Mucosa of gallbladder (tissue), 1 donor: ENCODE measurements around the gene CLECL1. TPM values are rescaled to one million over a fixed set of nuclear protein-coding genes. Genes with fewer than 3 reads are reported as not detected.
"Not testable (repeated sequence)": the region's sequence is repeated elsewhere in the genome, so short reads cannot be mapped to it uniquely, and the experiment has no call there.

Experiments used
- DNase-seq: peaks from one replicate; pipeline ENCODE4 v3.0.0-alpha.2; 2020; ENCODE audit warnings: low spot score
- total RNA-seq: library from RNA; stranded (reverse); gene quantifications from one replicate; pipeline ENCODE4 v1.2.1, GENCODE V29; 2021
- donor health status: DM: no; HTN: no; CAD: no.

The CLECL1 gene
- total RNA-seq, 1 donor from 2014 or later = 0.69 TPM

GRCh38 chr12:9719790-9720189 lies 13.1 kb downstream of the CLECL1 start:
- DNase-seq = no peak

- no peak for DNase-seq
Observed at GRCh38 chr12:9718968-9719367, 13.9 kb downstream of the CLECL1 start.

- DNase-seq = no peak
Observed at GRCh38 chr12:9717070-9717925, 15.6 kb downstream of the CLECL1 start.

- DNase-seq = not testable (repeated sequence)
Observed at GRCh38 chr12:9713032-9713558, 19.8 kb downstream of the CLECL1 start.

- no peak for DNase-seq
Observed at GRCh38 chr12:9711664-9712063, 21.2 kb downstream of the CLECL1 start.

- no peak for DNase-seq
Observed at GRCh38 chr12:9710584-9711375, 22.1 kb downstream of the CLECL1 start.

GRCh38 chr12:9708853-9709252 lies 24.0 kb downstream of the CLECL1 start:
- DNase-seq = no peak

GRCh38 chr12:9707864-9708808 lies 24.8 kb downstream of the CLECL1 start:
- DNase-seq = peak; percentile 57

GRCh38 chr12:9707356-9707755 lies 25.5 kb downstream of the CLECL1 start:
- no peak for DNase-seq

GRCh38 chr12:9706086-9706685 lies 26.7 kb downstream of the CLECL1 start:
- DNase-seq = no peak

GRCh38 chr12:9704561-9704960 lies 28.3 kb downstream of the CLECL1 start:
- not testable (repeated sequence) for DNase-seq

GRCh38 chr12:9702255-9702654 lies 30.6 kb downstream of the CLECL1 start:
- no peak for DNase-seq

GRCh38 chr12:9701380-9702154 lies 31.3 kb downstream of the CLECL1 start:
- no peak for DNase-seq

GRCh38 chr12:9700606-9700956 lies 32.3 kb downstream of the CLECL1 start:
- DNase-seq = no peak

- DNase-seq = no peak
Observed at GRCh38 chr12:9699898-9700605, 32.8 kb downstream of the CLECL1 start.

GRCh38 chr12:9699269-9699897 lies 33.5 kb downstream of the CLECL1 start:
- no peak for DNase-seq

GRCh38 chr12:9698681-9699080 lies 34.2 kb downstream of the CLECL1 start:
- no peak for DNase-seq

- no peak for DNase-seq
Observed at GRCh38 chr12:9697619-9698018, 35.3 kb downstream of the CLECL1 start.

- not testable (repeated sequence) for DNase-seq
Observed at GRCh38 chr12:9695661-9696060, 37.2 kb downstream of the CLECL1 start.
